HEK293T (cell line): ENCODE results near the gene LCLAT1.

ENCODE experiments used
- ARNT ChIP-seq: fragments of 450-650 bp; IDR thresholded peaks from 2 replicates; pipeline ENCODE4 v1.6.1; 2017; ENCODE audit warnings: mild to moderate bottlenecking
- BHLHE40 ChIP-seq: fragments of 450-650 bp; IDR thresholded peaks from 2 replicates; pipeline ENCODE4 v1.6.1; 2016; ENCODE audit warnings: mild to moderate bottlenecking, moderate library complexity, borderline replicate concordance
- CTBP1 ChIP-seq: fragments of 450-650 bp; IDR thresholded peaks from 2 replicates; pipeline ENCODE4 v1.6.1; 2016; ENCODE audit warnings: borderline replicate concordance
- ELF4 ChIP-seq: fragments of 450-650 bp; IDR thresholded peaks from 2 replicates; pipeline ENCODE4 v1.6.1; 2017; ENCODE audit warnings: antibody characterized with exemption
- FOXA1 ChIP-seq: fragments of 450-650 bp; IDR thresholded peaks from 2 replicates; pipeline ENCODE4 v1.6.1; 2016; ENCODE audit warnings: mild to moderate bottlenecking
- FOXK2 ChIP-seq: fragments of 450-650 bp; IDR thresholded peaks from 2 replicates; pipeline ENCODE4 v1.6.1; 2016; ENCODE audit warnings: mild to moderate bottlenecking
- FOXM1 ChIP-seq: fragments of 450-650 bp; IDR thresholded peaks from 2 replicates; pipeline ENCODE4 v1.6.1; 2017; ENCODE audit warnings: mild to moderate bottlenecking, borderline replicate concordance
- HDGF ChIP-seq: fragments of 450-650 bp; IDR thresholded peaks from 2 replicates; pipeline ENCODE4 v1.6.1; 2017; ENCODE audit warnings: antibody characterized with exemption, borderline replicate concordance
- L3MBTL2 ChIP-seq: fragments of 450-650 bp; conservative IDR thresholded peaks from 2 replicates; pipeline ENCODE4 v1.6.1; 2016; ENCODE audit warnings: mild to moderate bottlenecking
- NFRKB ChIP-seq: fragments of 450-650 bp; IDR thresholded peaks from 2 replicates; pipeline ENCODE4 v1.6.1; 2016; ENCODE audit warnings: mild to moderate bottlenecking, moderate library complexity
- PKNOX1 ChIP-seq: fragments of 450-650 bp; IDR thresholded peaks from 2 replicates; pipeline ENCODE4 v1.6.1; 2016
- SP1 ChIP-seq: fragments of 450-650 bp; IDR thresholded peaks from 2 replicates; pipeline ENCODE4 v1.6.1; 2017
- TARDBP ChIP-seq: fragments of 450-650 bp; IDR thresholded peaks from 2 replicates; pipeline ENCODE4 v1.6.1; 2016
- ZNF384 ChIP-seq: fragments of 450-650 bp; IDR thresholded peaks from 2 replicates; pipeline ENCODE4 v1.6.1; 2016

DNA sequence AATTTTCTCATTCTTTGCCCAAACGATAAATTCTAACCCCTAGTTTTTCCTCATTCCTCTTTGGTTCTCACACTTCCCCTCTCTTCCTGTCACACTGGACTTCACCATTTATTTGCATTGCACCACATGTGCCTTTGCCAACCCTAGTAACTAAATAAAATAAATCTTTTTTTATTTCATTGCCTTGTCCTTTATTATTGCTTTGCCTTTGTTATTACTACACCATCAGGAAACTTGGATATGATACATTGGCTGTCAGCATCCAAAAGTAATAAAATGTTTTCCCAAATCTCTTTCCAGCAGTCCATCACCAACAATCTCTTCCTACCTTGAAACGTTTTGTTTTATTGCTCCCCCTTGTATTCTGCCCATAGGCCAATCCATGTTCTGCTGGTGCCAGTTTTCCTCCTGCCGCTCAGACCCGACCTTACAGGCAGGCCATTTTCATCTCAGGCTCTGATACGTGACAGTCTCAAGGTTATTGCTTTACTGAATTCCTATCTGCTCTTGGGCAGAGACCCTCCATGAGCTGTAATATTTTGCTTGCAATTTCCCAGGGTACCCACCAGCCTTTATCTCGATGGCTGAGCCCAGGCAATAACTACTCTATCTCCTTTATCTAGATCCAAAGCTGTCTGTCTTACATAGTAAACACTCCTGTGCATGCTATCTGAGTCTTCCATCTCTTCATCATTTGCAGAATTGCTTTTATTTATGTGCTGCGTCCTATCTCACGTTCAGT, 19.3 kb upstream of the LCLAT1 start:
- TF ChIP-seq FOXM1 (no peak), FOXA1 (no peak), L3MBTL2 (no peak), ELF4 (no peak), CTBP1 (no peak), NFRKB (no peak), ZNF384 (no peak), BHLHE40 (no peak), HDGF (no peak), TARDBP (no peak), FOXK2 (no peak), PKNOX1 (no peak), SP1 (no peak), ARNT (no peak)
